A549 (cell line): ENCODE data around the gene NOL3. TPM values are rescaled to one million over a fixed set of nuclear protein-coding genes. Genes with fewer than 3 reads are reported as not detected.

Experiments used
- ATAC-seq, 2 experiments: fragments of 200-7000 bp in 1 of 2; fragments of >200 bp in 1 of 2; cut with Nextera tagmentation in 1 of 2; cut with Tn5 transposase in 1 of 2; 3 replicates each; pipeline versions ENCODE4 v1.8.0 to v1.9.1; 2018 to 2020; ENCODE audit warnings: mild to moderate bottlenecking in 1 of 2, moderate library complexity in 1 of 2
- CTCF ChIA-PET: fragments of 300-600 bp; sonication (Branson Sonifier 250); formaldehyde crosslinking; extraction: SDS; loops from one replicate; lab custom pipeline; 2021; ENCODE audit warnings: antibody characterized with exemption, inconsistent platforms; lab: Yijun Ruan, JAX
- POLR2A ChIA-PET: fragments of 350-600 bp; formaldehyde crosslinking; extraction: SDS; loops from one replicate; lab custom pipeline; 2021; ENCODE audit warnings: antibody characterized with exemption, inconsistent platforms; lab: Yijun Ruan, JAX
- DNase-seq, 2 experiments: peaks; one replicate each; pipeline versions ENCODE4 v3.0.0 to v3.0.0-alpha.2; 2011 to 2016; ENCODE audit warnings: low read depth in 1 of 2, low spot score in 1 of 2
- FAIRE-seq: peaks from 2 replicates; lab custom pipeline; 2011; peaks lifted over from hg19 to GRCh38; lab: Jason Lieb, UNC
- H3K27ac ChIP-seq, 2 experiments: fragments of >200 bp; sonication (Bioruptor Twin); formaldehyde crosslinking; 3 replicates each; pipeline ENCODE4 v1.5.1; 2016 to 2017
- H3K4me1 ChIP-seq: fragments of >200 bp; sonication (Bioruptor Twin); formaldehyde crosslinking; 3 replicates; pipeline ENCODE4 v1.6.1; 2016
- H3K4me2 ChIP-seq: fragments of >200 bp; sonication (Bioruptor Twin); formaldehyde crosslinking; 3 replicates; pipeline ENCODE4 v1.6.1; 2016
- H3K4me3 ChIP-seq: fragments of >200 bp; sonication (Bioruptor Twin); formaldehyde crosslinking; 3 replicates; pipeline ENCODE4 v1.5.1; 2016
- H3K9me3 ChIP-seq: fragments of >200 bp; sonication (Bioruptor Twin); formaldehyde crosslinking; 3 replicates; pipeline ENCODE4 v1.6.1; 2016
- CBX8 ChIP-seq: fragments of 200-600 bp; sonication (generic); IDR thresholded peaks from 2 replicates; pipeline ENCODE4 v1.6.1; 2016
- CHD2 ChIP-seq: fragments of 150-350 bp; IDR thresholded peaks from 2 replicates; pipeline ENCODE4 v1.6.1; 2014; ENCODE audit warnings: low read length; ENCODE audit not compliant: partially characterized antibody
- EHF ChIP-seq: fragments of 250-450 bp; sonication (Bioruptor Pico); IDR thresholded peaks from 2 replicates; pipeline ENCODE4 v1.5.0; 2020; ENCODE audit warnings: mild to moderate bottlenecking
- EP300 ChIP-seq, 2 experiments: fragments of >200 bp; sonication (Bioruptor Twin); formaldehyde crosslinking; IDR thresholded peaks; 2 replicates in 1 of 2; 3 replicates in 1 of 2; pipeline ENCODE4 v1.6.1; 2016 to 2017
- ESRRA ChIP-seq: fragments of 150-350 bp; IDR thresholded peaks from 2 replicates; pipeline ENCODE4 v1.6.1; 2014; ENCODE audit warnings: mild to moderate bottlenecking, low read length, borderline replicate concordance
- HEYL ChIP-seq: fragments of 250-450 bp; sonication (Bioruptor Pico); IDR thresholded peaks from 2 replicates; pipeline ENCODE4 v1.8.0; 2021; ENCODE audit warnings: mild to moderate bottlenecking, moderate library complexity
- MAX ChIP-seq: IDR thresholded peaks from 2 replicates; pipeline ENCODE4 v1.6.1; 2012
- MYC ChIP-seq: IDR thresholded peaks from 2 replicates; pipeline ENCODE4 v1.6.1; 2012; ENCODE audit warnings: mild to moderate bottlenecking, inconsistent platforms, low read length, improper control_type of control experiment, borderline replicate concordance
- TFCP2L1 ChIP-seq: fragments of 250-450 bp; sonication (Bioruptor Pico); IDR thresholded peaks from 2 replicates; pipeline ENCODE4 v1.5.0; 2021; ENCODE audit warnings: mild to moderate bottlenecking
- WGBS: methylation state at CpG from one replicate; pipeline ENCODE4 v1.1.6; 2017; ENCODE audit errors: missing lambda C conversion rate; 5-methylcytosine and 5-hydroxymethylcytosine counted together
- polyA plus RNA-seq, 4 experiments: library from polyadenylated mRNA; depleted of rRNA in 3 of 4; stranded (reverse); fragments of >200 nt; fragmentation: RNase III in 1 of 4; extraction: RNeasy Plus Mini Kit Qiagen cat#74134 plus additional on column Dnase treatment in 1 of 4; gene quantifications; 2 replicates in 3 of 4; 3 replicates in 1 of 4; pipeline ENCODE4 v1.2.3, GENCODE V29; 2011 to 2017
- small RNA-seq, 6 experiments: library from RNA; depleted of rRNA; stranded (forward); fragments of <200 nt; gene quantifications; one replicate each; pipeline ENCODE3, GENCODE V24; 2012
- TF ChIP-seq, protein P1 (sequence below): fragments of 200-600 bp; sonication (generic); IDR thresholded peaks from 2 replicates; pipeline ENCODE4 v1.6.1; 2016; ENCODE audit warnings: antibody characterized with exemption, mild to moderate bottlenecking, moderate library complexity
- TF ChIP-seq, protein P2 (sequence below): fragments of 450-650 bp; IDR thresholded peaks from 2 replicates; pipeline ENCODE4 v1.6.1; 2014; ENCODE audit warnings: antibody characterized with exemption
- TF ChIP-seq, protein P3 (sequence below): IDR thresholded peaks from 2 replicates; pipeline ENCODE4 v1.6.1; 2012

The NOL3 gene
- polyA plus RNA-seq, 2 of the 4 experiments (the other 2 are of a cell fraction): 22.6 to 39.1 TPM

GRCh38 chr16:67216612-67217490 lies 46.5 kb downstream of the NOL3 start:
- no peaks in the 10 kb centered on the region for H3K9me3 ChIP-seq
- ATAC-seq (no peak; a peak in 2 of 6 replicates), FAIRE-seq (no peak)
- TF ChIP-seq MYC (no peak), TFCP2L1 (CRISPR knock-in tag) (no peak), EP300 (IDR thresholded peaks at IDR 0.05) (no peak), MAX (no peak), CHD2 (no peak)
- TF ChIP-seq, protein P1, sequence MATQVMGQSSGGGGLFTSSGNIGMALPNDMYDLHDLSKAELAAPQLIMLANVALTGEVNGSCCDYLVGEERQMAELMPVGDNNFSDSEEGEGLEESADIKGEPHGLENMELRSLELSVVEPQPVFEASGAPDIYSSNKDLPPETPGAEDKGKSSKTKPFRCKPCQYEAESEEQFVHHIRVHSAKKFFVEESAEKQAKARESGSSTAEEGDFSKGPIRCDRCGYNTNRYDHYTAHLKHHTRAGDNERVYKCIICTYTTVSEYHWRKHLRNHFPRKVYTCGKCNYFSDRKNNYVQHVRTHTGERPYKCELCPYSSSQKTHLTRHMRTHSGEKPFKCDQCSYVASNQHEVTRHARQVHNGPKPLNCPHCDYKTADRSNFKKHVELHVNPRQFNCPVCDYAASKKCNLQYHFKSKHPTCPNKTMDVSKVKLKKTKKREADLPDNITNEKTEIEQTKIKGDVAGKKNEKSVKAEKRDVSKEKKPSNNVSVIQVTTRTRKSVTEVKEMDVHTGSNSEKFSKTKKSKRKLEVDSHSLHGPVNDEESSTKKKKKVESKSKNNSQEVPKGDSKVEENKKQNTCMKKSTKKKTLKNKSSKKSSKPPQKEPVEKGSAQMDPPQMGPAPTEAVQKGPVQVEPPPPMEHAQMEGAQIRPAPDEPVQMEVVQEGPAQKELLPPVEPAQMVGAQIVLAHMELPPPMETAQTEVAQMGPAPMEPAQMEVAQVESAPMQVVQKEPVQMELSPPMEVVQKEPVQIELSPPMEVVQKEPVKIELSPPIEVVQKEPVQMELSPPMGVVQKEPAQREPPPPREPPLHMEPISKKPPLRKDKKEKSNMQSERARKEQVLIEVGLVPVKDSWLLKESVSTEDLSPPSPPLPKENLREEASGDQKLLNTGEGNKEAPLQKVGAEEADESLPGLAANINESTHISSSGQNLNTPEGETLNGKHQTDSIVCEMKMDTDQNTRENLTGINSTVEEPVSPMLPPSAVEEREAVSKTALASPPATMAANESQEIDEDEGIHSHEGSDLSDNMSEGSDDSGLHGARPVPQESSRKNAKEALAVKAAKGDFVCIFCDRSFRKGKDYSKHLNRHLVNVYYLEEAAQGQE: no peak
- TF ChIP-seq, all 56 proteins: peak for 0
- Histone ChIP-seq H3K4me1 (peaks cover 6% of the 10 kb centered on the region; the same call in 1 of the 3 replicates), H3K27ac (no peak overlapping the region), H3K4me2 (no peak overlapping the region), H3K4me3 (no peak overlapping the region)
- CTCF ChIA-PET: interaction anchor here (0.6 to 1.2 kb wide), 4 partner anchors 12 to 19 kb away, joined by 3 to 4 read pairs (median 3); no protein-coding TSS in a partner anchor
- POLR2A ChIA-PET: interaction anchor here (0.8 to 1.2 kb wide), 2 partner anchors 9 to 10 kb away, joined by 3 read pairs; no protein-coding TSS in a partner anchor
- DNase-seq: no peak
- WGBS: 78% methylated on average over 18 of the region's 18 CpGs

GRCh38 chr16:67223992-67224391 lies 53.7 kb downstream of the NOL3 start:
- H3K4me1 ChIP-seq: peaks cover 13% of the 10 kb centered on the region
- no peak for DNase-seq
- ChIA-PET CTCF (interaction anchor here (1.0 to 3.4 kb wide), 4 partner anchors 22 to 290 kb away, joined by 3 to 13 read pairs (median 4); no protein-coding TSS in a partner anchor), POLR2A (no interaction called here)
- H3K27ac ChIP-seq: no peak overlapping the region
- H3K4me2 ChIP-seq: no peak overlapping the region
- H3K4me3 ChIP-seq: no peak overlapping the region
- H3K9me3 ChIP-seq: no peaks in the 10 kb centered on the region
- no peak for FAIRE-seq
- ATAC-seq: no peak
- TF ChIP-seq HEYL (CRISPR knock-in tag) (no peak), EHF (no peak), ESRRA (no peak), CBX8 (no peak)
- TF ChIP-seq, protein P2, sequence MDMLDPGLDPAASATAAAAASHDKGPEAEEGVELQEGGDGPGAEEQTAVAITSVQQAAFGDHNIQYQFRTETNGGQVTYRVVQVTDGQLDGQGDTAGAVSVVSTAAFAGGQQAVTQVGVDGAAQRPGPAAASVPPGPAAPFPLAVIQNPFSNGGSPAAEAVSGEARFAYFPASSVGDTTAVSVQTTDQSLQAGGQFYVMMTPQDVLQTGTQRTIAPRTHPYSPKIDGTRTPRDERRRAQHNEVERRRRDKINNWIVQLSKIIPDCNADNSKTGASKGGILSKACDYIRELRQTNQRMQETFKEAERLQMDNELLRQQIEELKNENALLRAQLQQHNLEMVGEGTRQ: no peak
- TF ChIP-seq, protein P3, sequence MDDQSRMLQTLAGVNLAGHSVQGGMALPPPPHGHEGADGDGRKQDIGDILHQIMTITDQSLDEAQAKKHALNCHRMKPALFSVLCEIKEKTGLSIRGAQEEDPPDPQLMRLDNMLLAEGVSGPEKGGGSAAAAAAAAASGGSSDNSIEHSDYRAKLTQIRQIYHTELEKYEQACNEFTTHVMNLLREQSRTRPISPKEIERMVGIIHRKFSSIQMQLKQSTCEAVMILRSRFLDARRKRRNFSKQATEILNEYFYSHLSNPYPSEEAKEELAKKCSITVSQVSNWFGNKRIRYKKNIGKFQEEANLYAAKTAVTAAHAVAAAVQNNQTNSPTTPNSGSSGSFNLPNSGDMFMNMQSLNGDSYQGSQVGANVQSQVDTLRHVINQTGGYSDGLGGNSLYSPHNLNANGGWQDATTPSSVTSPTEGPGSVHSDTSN: no peak
- 60% methylated on average over 3 of the region's 3 CpGs for WGBS

Small RNA genes within 50 kb of the gene (small RNA-seq; reads per million reads assigned to genes)
- 0 to 6.3 (median 2.0) reads per million in 6 experiments for gene MIR328

Other genes with a start within 250 kb of the NOL3 start
- gene RRAD, start 245.0 kb upstream of the NOL3 start, polyA plus RNA-seq (2011; rRNA removed): 0.46 and 0.75 TPM in 2 replicates
- gene RRAD, start 245.0 kb upstream of the NOL3 start, polyA plus RNA-seq (2017; fragmentation: RNase III; extraction: RNeasy Plus Mini Kit Qiagen cat#74134 plus additional on column Dnase treatment): 2.2 to 4.7 TPM (median 3.4 TPM) in 3 replicates
- 140 and 168 TPM in 2 replicates for gene CIAO2B, start 236.1 kb upstream of the NOL3 start, polyA plus RNA-seq (2011; rRNA removed)
- 134 to 148 TPM (median 144 TPM) in 3 replicates for gene CIAO2B, start 236.1 kb upstream of the NOL3 start, polyA plus RNA-seq (2017; fragmentation: RNase III; extraction: RNeasy Plus Mini Kit Qiagen cat#74134 plus additional on column Dnase treatment)
- gene CES2, start 235.0 kb upstream of the NOL3 start, polyA plus RNA-seq (2011; rRNA removed): 19.4 and 20.4 TPM in 2 replicates
- gene CES2, start 235.0 kb upstream of the NOL3 start, polyA plus RNA-seq (2017; fragmentation: RNase III; extraction: RNeasy Plus Mini Kit Qiagen cat#74134 plus additional on column Dnase treatment): 19.9 to 22.0 TPM (median 20.3 TPM) in 3 replicates
- 3.8 and 4.1 TPM in 2 replicates for gene CES3, start 209.3 kb upstream of the NOL3 start, polyA plus RNA-seq (2011; rRNA removed)
- gene CES3, start 209.3 kb upstream of the NOL3 start, polyA plus RNA-seq (2017; fragmentation: RNase III; extraction: RNeasy Plus Mini Kit Qiagen cat#74134 plus additional on column Dnase treatment): 2.1 to 2.7 TPM (median 2.3 TPM) in 3 replicates
- gene CES4A, start 181.9 kb upstream of the NOL3 start, polyA plus RNA-seq (2011; rRNA removed): 3.5 and 4.4 TPM in 2 replicates
- 2.5 to 3.5 TPM (median 2.8 TPM) in 3 replicates for gene CES4A, start 181.9 kb upstream of the NOL3 start, polyA plus RNA-seq (2017; fragmentation: RNase III; extraction: RNeasy Plus Mini Kit Qiagen cat#74134 plus additional on column Dnase treatment)
- gene CBFB, start 141.4 kb upstream of the NOL3 start, polyA plus RNA-seq (2011; rRNA removed): 35.9 and 61.3 TPM in 2 replicates
- 26.0 to 29.3 TPM (median 27.7 TPM) in 3 replicates for gene CBFB, start 141.4 kb upstream of the NOL3 start, polyA plus RNA-seq (2017; fragmentation: RNase III; extraction: RNeasy Plus Mini Kit Qiagen cat#74134 plus additional on column Dnase treatment)
- gene PHAF1, start 60.6 kb upstream of the NOL3 start, polyA plus RNA-seq (2011; rRNA removed): 37.6 and 48.6 TPM in 2 replicates
- gene PHAF1, start 60.6 kb upstream of the NOL3 start, polyA plus RNA-seq (2017; fragmentation: RNase III; extraction: RNeasy Plus Mini Kit Qiagen cat#74134 plus additional on column Dnase treatment): 20.7 to 21.6 TPM (median 20.9 TPM) in 3 replicates
- 6.8 and 8.5 TPM in 2 replicates for gene B3GNT9, start 19.5 kb upstream of the NOL3 start, polyA plus RNA-seq (2011; rRNA removed)
- gene B3GNT9, start 19.5 kb upstream of the NOL3 start, polyA plus RNA-seq (2017; fragmentation: RNase III; extraction: RNeasy Plus Mini Kit Qiagen cat#74134 plus additional on column Dnase treatment): 6.7 to 9.3 TPM (median 9.0 TPM) in 3 replicates
- 7.8 and 9.1 TPM in 2 replicates for gene TRADD, start 10.6 kb upstream of the NOL3 start, polyA plus RNA-seq (2011; rRNA removed)
- gene TRADD, start 10.6 kb upstream of the NOL3 start, polyA plus RNA-seq (2017; fragmentation: RNase III; extraction: RNeasy Plus Mini Kit Qiagen cat#74134 plus additional on column Dnase treatment): 13.2 to 15.2 TPM (median 15.2 TPM) in 3 replicates
- 5.4 and 5.6 TPM in 2 replicates for gene FBXL8, start 10.6 kb upstream of the NOL3 start, polyA plus RNA-seq (2011; rRNA removed)
- 12.5 to 14.4 TPM (median 13.1 TPM) in 3 replicates for gene FBXL8, start 10.6 kb upstream of the NOL3 start, polyA plus RNA-seq (2017; fragmentation: RNase III; extraction: RNeasy Plus Mini Kit Qiagen cat#74134 plus additional on column Dnase treatment)
- gene HSF4, start 5.8 kb upstream of the NOL3 start, polyA plus RNA-seq (2011; rRNA removed): 8.3 and 11.7 TPM in 2 replicates
- 15.3 to 22.0 TPM (median 18.9 TPM) in 3 replicates for gene HSF4, start 5.8 kb upstream of the NOL3 start, polyA plus RNA-seq (2017; fragmentation: RNase III; extraction: RNeasy Plus Mini Kit Qiagen cat#74134 plus additional on column Dnase treatment)
- gene MATCAP1, start 13.4 kb downstream of the NOL3 start, polyA plus RNA-seq (2011; rRNA removed): 7.2 and 7.5 TPM in 2 replicates
- 16.1 to 23.5 TPM (median 20.8 TPM) in 3 replicates for gene MATCAP1, start 13.4 kb downstream of the NOL3 start, polyA plus RNA-seq (2017; fragmentation: RNase III; extraction: RNeasy Plus Mini Kit Qiagen cat#74134 plus additional on column Dnase treatment)
- 0.06 TPM in 1 of 2 replicates, not detected in the other for gene EXOC3L1, start 19.6 kb downstream of the NOL3 start, polyA plus RNA-seq (2011; rRNA removed)
- not detected in 3 replicates for gene EXOC3L1, start 19.6 kb downstream of the NOL3 start, polyA plus RNA-seq (2017; fragmentation: RNase III; extraction: RNeasy Plus Mini Kit Qiagen cat#74134 plus additional on column Dnase treatment)
- gene E2F4, start 21.6 kb downstream of the NOL3 start, polyA plus RNA-seq (2011; rRNA removed): 65.1 and 71.8 TPM in 2 replicates
- gene E2F4, start 21.6 kb downstream of the NOL3 start, polyA plus RNA-seq (2017; fragmentation: RNase III; extraction: RNeasy Plus Mini Kit Qiagen cat#74134 plus additional on column Dnase treatment): 66.0 to 69.6 TPM (median 66.6 TPM) in 3 replicates
- 0.62 and 1.0 TPM in 2 replicates for gene ELMO3, start 28.6 kb downstream of the NOL3 start, polyA plus RNA-seq (2011; rRNA removed)
- gene ELMO3, start 28.6 kb downstream of the NOL3 start, polyA plus RNA-seq (2017; fragmentation: RNase III; extraction: RNeasy Plus Mini Kit Qiagen cat#74134 plus additional on column Dnase treatment): 1.3 to 1.5 TPM (median 1.4 TPM) in 3 replicates
- gene TMEM208, start 56.6 kb downstream of the NOL3 start, polyA plus RNA-seq (2011; rRNA removed): 70.2 and 73.5 TPM in 2 replicates
- 103 to 114 TPM (median 114 TPM) in 3 replicates for gene TMEM208, start 56.6 kb downstream of the NOL3 start, polyA plus RNA-seq (2017; fragmentation: RNase III; extraction: RNeasy Plus Mini Kit Qiagen cat#74134 plus additional on column Dnase treatment)
- 16.1 and 18.1 TPM in 2 replicates for gene FHOD1, start 76.9 kb downstream of the NOL3 start, polyA plus RNA-seq (2011; rRNA removed)
- gene FHOD1, start 76.9 kb downstream of the NOL3 start, polyA plus RNA-seq (2017; fragmentation: RNase III; extraction: RNeasy Plus Mini Kit Qiagen cat#74134 plus additional on column Dnase treatment): 29.1 to 34.2 TPM (median 33.6 TPM) in 3 replicates
- gene SLC9A5, start 78.4 kb downstream of the NOL3 start, polyA plus RNA-seq (2011; rRNA removed): 0.83 and 1.1 TPM in 2 replicates
- 1.6 to 2.6 TPM (median 2.5 TPM) in 3 replicates for gene SLC9A5, start 78.4 kb downstream of the NOL3 start, polyA plus RNA-seq (2017; fragmentation: RNase III; extraction: RNeasy Plus Mini Kit Qiagen cat#74134 plus additional on column Dnase treatment)
- 10.0 and 17.7 TPM in 2 replicates for gene PLEKHG4, start 109.0 kb downstream of the NOL3 start, polyA plus RNA-seq (2011; rRNA removed)
- gene PLEKHG4, start 109.0 kb downstream of the NOL3 start, polyA plus RNA-seq (2017; fragmentation: RNase III; extraction: RNeasy Plus Mini Kit Qiagen cat#74134 plus additional on column Dnase treatment): 15.6 to 16.6 TPM (median 15.9 TPM) in 3 replicates
- gene KCTD19, start 156.2 kb downstream of the NOL3 start, polyA plus RNA-seq (2011; rRNA removed): 1.1 and 2.4 TPM in 2 replicates
- 0.57 to 1.00 TPM (median 0.76 TPM) in 3 replicates for gene KCTD19, start 156.2 kb downstream of the NOL3 start, polyA plus RNA-seq (2017; fragmentation: RNase III; extraction: RNeasy Plus Mini Kit Qiagen cat#74134 plus additional on column Dnase treatment)
- 0.57 and 0.93 TPM in 2 replicates for gene LRRC36, start 156.3 kb downstream of the NOL3 start, polyA plus RNA-seq (2011; rRNA removed)
- gene LRRC36, start 156.3 kb downstream of the NOL3 start, polyA plus RNA-seq (2017; fragmentation: RNase III; extraction: RNeasy Plus Mini Kit Qiagen cat#74134 plus additional on column Dnase treatment): 0.25 to 0.48 TPM (median 0.44 TPM) in 3 replicates
- gene TPPP3, start 223.0 kb downstream of the NOL3 start, polyA plus RNA-seq (2011; rRNA removed): 9.4 and 10.6 TPM in 2 replicates
- 8.7 to 10.9 TPM (median 9.6 TPM) in 3 replicates for gene TPPP3, start 223.0 kb downstream of the NOL3 start, polyA plus RNA-seq (2017; fragmentation: RNase III; extraction: RNeasy Plus Mini Kit Qiagen cat#74134 plus additional on column Dnase treatment)
- gene ZDHHC1, start 245.9 kb downstream of the NOL3 start, polyA plus RNA-seq (2011; rRNA removed): 3.5 and 3.8 TPM in 2 replicates
- 5.0 to 7.2 TPM (median 5.9 TPM) in 3 replicates for gene ZDHHC1, start 245.9 kb downstream of the NOL3 start, polyA plus RNA-seq (2017; fragmentation: RNase III; extraction: RNeasy Plus Mini Kit Qiagen cat#74134 plus additional on column Dnase treatment)